Measurements from ENCODE around the gene KCNA5.

DNA sequence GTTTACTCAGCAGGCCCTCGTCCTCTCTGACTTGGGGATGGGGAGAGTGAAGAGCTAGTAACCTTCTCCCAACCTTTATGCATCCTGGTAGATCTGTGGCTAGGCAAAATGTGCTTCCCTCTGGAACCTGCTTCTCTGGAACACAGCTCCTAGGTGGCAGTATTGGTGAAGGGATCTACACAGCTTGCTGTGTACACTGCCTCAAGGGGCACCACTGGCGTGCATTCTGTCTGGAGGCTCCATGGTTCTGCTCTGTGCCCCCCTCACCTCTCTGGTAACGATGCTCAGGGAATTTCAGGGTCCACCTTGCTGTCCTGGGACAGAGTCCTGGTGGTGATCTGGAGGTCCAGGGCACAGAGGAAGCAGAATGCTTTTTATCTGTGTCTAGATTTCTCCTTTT is 43.5 kb upstream of the KCNA5 start:
- TF ChIP-seq, protein P1, sequence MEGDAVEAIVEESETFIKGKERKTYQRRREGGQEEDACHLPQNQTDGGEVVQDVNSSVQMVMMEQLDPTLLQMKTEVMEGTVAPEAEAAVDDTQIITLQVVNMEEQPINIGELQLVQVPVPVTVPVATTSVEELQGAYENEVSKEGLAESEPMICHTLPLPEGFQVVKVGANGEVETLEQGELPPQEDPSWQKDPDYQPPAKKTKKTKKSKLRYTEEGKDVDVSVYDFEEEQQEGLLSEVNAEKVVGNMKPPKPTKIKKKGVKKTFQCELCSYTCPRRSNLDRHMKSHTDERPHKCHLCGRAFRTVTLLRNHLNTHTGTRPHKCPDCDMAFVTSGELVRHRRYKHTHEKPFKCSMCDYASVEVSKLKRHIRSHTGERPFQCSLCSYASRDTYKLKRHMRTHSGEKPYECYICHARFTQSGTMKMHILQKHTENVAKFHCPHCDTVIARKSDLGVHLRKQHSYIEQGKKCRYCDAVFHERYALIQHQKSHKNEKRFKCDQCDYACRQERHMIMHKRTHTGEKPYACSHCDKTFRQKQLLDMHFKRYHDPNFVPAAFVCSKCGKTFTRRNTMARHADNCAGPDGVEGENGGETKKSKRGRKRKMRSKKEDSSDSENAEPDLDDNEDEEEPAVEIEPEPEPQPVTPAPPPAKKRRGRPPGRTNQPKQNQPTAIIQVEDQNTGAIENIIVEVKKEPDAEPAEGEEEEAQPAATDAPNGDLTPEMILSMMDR (IDR thresholded peaks at IDR 0.05; ENCODE audit: insufficient read depth, low read length), result no peak
- no peak for TF ChIP-seq REST (IDR thresholded peaks at IDR 0.05; ENCODE audit: insufficient replicate concordance, low read depth)
- no peak for TF ChIP-seq POLR2AphosphoS5 (IDR thresholded peaks at IDR 0.05; ENCODE audit: low read depth)
- TF ChIP-seq SPI1 (IDR thresholded peaks at IDR 0.05; ENCODE audit: borderline replicate concordance, low read depth), result no peak
- no peak for TF ChIP-seq GABPA (IDR thresholded peaks at IDR 0.05; ENCODE audit: low read depth)

All from HL-60 (cell line).